ENCODE measurements around the gene NR2F1-AS1. TPM values are rescaled to one million over a fixed set of nuclear protein-coding genes. Genes with fewer than 3 reads are reported as not detected.
A peak's percentile ranks its signal among the peaks of the same experiment; 100 is the strongest.

Gene NR2F1-AS1
- total RNA-seq, 1 donor from 2014 or later = 16.2 TPM

DNA sequence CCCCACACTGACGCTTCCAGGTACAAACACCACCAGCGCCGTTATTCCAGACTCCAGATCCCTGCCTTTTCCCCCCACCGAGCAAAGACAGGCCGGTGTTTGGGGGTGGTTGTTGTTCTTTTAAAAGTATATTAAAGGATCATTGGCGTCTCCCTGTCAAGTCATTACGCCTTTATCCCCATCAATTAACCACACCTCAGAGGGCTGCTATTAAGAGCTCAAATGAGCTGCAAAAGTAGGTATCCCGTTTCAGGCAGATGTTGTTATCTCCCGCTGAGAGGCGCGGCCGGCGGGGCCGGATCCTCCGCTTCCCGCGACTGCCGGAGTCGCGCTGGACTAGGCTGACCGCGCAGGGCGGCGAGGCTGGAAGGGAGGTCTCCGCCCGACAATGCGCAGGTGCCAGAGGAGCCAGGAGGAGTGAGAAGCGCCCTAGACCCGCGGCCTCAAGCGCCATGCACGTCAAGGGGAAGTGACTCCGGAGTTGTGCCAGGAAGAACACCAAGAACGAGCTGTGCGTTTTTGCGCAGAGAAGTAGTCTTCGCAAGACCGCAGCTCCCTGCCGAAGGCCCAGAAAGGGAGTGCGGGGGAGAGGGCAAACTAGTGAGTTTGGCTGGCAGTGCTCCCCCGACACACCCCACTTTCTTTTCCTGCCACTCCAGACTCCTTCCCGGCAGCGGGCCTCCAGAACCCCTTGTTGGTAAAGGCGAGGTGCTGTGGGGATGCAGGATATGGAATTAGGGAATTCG, 8.2 kb downstream of the NR2F1-AS1 start:
- H3K36me3 ChIP-seq = no peaks in the 10 kb centered on the region
- TF ChIP-seq, protein P1, sequence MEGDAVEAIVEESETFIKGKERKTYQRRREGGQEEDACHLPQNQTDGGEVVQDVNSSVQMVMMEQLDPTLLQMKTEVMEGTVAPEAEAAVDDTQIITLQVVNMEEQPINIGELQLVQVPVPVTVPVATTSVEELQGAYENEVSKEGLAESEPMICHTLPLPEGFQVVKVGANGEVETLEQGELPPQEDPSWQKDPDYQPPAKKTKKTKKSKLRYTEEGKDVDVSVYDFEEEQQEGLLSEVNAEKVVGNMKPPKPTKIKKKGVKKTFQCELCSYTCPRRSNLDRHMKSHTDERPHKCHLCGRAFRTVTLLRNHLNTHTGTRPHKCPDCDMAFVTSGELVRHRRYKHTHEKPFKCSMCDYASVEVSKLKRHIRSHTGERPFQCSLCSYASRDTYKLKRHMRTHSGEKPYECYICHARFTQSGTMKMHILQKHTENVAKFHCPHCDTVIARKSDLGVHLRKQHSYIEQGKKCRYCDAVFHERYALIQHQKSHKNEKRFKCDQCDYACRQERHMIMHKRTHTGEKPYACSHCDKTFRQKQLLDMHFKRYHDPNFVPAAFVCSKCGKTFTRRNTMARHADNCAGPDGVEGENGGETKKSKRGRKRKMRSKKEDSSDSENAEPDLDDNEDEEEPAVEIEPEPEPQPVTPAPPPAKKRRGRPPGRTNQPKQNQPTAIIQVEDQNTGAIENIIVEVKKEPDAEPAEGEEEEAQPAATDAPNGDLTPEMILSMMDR (IDR thresholded peaks at IDR 0.05) = no peak
- intact Hi-C loops (cut with DNase I) = no loop called here
- ATAC-seq (peak; percentile 22), DNase-seq (no peak)
- peak overlapping the region; percentile 71 for H3K27ac ChIP-seq
- H3K4me1 ChIP-seq = peaks cover 10% of the 10 kb centered on the region
- H3K4me3 ChIP-seq = peak overlapping the region; percentile 15
- H3K9me3 ChIP-seq = no peaks in the 10 kb centered on the region
- H3K27me3 ChIP-seq = peaks cover 68% of the 10 kb centered on the region

DNA sequence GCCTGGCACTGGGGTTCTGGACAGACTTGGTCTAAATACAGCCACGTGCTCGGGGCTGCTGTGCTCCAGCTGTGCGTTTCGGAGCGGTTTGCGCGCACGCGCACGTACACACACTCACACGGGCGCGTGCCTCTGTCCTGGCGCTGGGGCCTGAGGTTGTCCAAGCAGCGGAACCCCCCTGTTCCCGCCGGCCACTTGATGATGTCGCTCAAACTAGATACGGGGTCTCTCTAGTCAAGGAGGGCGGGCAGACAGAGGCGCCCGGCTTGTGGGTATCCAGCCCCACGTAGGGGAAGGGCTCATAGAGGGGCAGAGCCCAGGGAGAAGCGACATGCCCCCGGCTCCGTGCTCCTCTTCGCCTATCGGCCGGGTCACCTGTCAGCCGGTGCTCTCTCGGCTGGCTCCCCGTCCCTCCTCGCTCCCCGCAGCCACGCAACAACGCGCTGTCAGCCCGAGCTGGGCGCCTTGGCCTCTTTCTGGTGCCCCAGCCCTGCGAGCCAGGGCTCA, 8.9 kb downstream of the NR2F1-AS1 start:
- H3K4me3 ChIP-seq = peak overlapping the region; percentile 15
- intact Hi-C loops (cut with DNase I) = no loop called here

DNA sequence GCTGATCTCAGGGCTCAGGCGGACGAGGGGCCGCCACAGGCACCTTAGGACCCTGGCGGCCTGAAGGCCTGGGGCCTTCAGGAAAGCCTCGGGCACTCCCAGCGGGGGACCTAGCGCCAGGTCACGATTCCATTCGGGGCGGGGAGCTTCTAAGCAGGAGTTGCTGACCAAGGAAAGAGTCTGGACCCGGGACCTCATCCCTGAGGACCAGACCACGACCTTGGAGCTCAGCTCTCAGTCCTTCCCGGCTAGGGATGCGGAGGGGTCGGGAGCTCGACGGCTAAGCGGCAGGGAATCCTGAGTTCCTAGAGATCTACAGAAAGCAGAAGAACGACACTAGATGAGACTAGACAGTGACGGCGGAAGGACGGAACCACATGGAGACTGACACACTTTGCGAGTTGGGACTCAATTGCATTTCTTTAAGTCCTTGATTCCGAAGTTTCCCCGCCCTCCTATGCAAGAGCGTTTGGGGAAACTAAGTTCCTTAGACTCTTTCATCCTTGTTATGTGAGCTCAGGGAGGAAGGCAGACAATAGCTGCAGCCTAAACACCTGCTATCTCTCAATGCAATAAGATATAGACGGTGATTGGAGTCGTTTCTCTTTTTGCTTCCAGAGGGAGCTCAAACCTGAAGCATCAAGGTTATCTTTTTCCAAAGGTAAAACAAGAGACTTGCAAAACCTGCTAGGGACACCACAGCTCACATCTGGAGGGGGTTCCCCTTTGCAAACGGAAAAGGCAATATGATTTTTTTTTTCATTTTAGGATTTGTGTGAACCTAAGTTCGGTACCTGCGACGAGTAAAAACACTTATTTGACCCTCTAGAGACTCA, 9.7 kb downstream of the NR2F1-AS1 start:
- Histone ChIP-seq H3K9me3 (no peaks in the 10 kb centered on the region), H3K27me3 (peaks cover 73% of the 10 kb centered on the region), H3K4me1 (peaks cover 10% of the 10 kb centered on the region), H3K4me3 (peak overlapping the region; percentile 12), H3K27ac (no peak overlapping the region), H3K36me3 (no peaks in the 10 kb centered on the region)
- DNase-seq (no peak), ATAC-seq (peak; percentile 11)
- intact Hi-C loops (cut with DNase I) = no loop called here
- TF ChIP-seq, protein P1 (IDR thresholded peaks at IDR 0.05) = no peak

More for the DNA sequence above, 8.9 kb downstream of the NR2F1-AS1 start:
- peak; percentile 16 for ATAC-seq
- TF ChIP-seq, protein P1 (IDR thresholded peaks at IDR 0.05) = no peak
- H3K9me3 ChIP-seq = no peaks in the 10 kb centered on the region
- H3K36me3 ChIP-seq = no peaks in the 10 kb centered on the region
- H3K27ac ChIP-seq = peak overlapping the region; percentile 71
- H3K4me1 ChIP-seq = peaks cover 10% of the 10 kb centered on the region
- peaks cover 73% of the 10 kb centered on the region for H3K27me3 ChIP-seq
- DNase-seq = no peak

DNA sequence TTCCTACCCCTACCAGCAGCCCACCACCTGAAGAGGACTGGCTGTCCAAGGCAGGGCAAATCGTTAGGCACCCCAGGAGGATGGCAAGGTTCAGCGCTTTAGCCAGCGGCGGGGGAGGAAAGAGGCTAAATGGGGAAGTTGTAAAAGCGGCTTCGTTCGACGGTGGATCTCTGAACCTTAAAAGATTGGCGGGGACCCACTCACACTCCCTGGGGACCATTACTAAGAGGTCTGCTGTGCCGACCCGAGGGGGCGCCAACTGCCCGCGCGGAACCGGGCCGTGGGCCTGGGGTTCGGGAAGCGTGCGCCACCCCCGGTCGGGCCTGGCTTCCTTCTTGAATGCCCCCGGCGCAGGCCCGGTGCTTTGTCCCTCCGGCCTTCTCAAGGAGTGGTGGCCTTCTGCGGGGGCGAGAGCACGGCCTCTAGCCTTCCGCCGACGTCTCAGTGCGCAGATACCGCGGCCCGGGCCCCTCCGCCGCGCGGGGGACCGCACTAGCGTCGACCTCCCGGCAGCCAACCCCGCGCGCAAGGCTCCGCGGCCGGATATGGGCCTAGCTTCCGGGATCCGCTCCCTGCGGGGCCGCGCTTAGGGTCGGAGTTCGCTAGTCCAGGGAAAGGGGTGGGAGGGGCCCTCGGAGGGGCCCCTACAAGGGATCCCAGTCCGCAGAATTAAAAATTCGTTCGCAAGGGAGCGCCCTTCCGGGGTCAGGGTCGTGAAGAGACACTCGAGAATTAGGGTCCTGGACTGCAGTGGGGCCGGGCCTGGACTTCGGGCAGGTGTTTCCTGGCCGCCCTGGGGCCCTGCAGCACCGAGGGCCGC, 10.5 kb downstream of the NR2F1-AS1 start:
- Histone ChIP-seq H3K27ac (no peak overlapping the region), H3K4me3 (peak overlapping the region; percentile 12), H3K9me3 (no peaks in the 10 kb centered on the region), H3K4me1 (peaks cover 15% of the 10 kb centered on the region), H3K36me3 (no peaks in the 10 kb centered on the region), H3K27me3 (peaks cover 73% of the 10 kb centered on the region)
- peak; percentile 30 for ATAC-seq
- TF ChIP-seq, protein P1 (IDR thresholded peaks at IDR 0.05) = no peak
- intact Hi-C loops (cut with DNase I) = no loop called here
- DNase-seq = no peak
